Central memory CD8-positive, alpha-beta T cell (primary cell): ENCODE data around the gene AFAP1L1.
"Not testable (repeated sequence)": the region's sequence is repeated elsewhere in the genome, so short reads cannot be mapped to it uniquely, and the experiment has no call there.

Source experiments
- ATAC-seq: fragments of 150-1000 bp; cut with Tn5 transposase; replicated peaks from 2 replicates; pipeline ENCODE4 v1.10.0; 2022; ENCODE audit warnings: mild to moderate bottlenecking, moderate FRiP score, moderate number of reproducible peaks; ENCODE audit not compliant: poor library complexity, severe bottlenecking; ENCODE audit errors: extremely low read depth
- DNase-seq, 2 donors: peaks; one replicate each; pipeline ENCODE4 v3.0.0; 2021; ENCODE audit warnings: low spot score in 2 of 2
- H3K27ac Mint-ChIP-seq: one replicate; pipeline ENCODE4 v1.8.0; 2022; ENCODE audit warnings: low read depth, mild to moderate bottlenecking, moderate library complexity, mixed read lengths
- H3K27me3 Mint-ChIP-seq: one replicate; pipeline ENCODE4 v1.8.0; 2022; ENCODE audit warnings: mixed read lengths
- H3K36me3 Mint-ChIP-seq: one replicate; pipeline ENCODE4 v1.8.0; 2022; ENCODE audit warnings: mild to moderate bottlenecking, moderate library complexity, mixed read lengths; ENCODE audit not compliant: insufficient read depth
- H3K4me1 Mint-ChIP-seq: one replicate; pipeline ENCODE4 v1.8.0; 2022; ENCODE audit warnings: mixed read lengths
- H3K4me3 Mint-ChIP-seq: one replicate; pipeline ENCODE4 v1.8.0; 2022; ENCODE audit warnings: mild to moderate bottlenecking, moderate library complexity, mixed read lengths
- H3K9me3 Mint-ChIP-seq: one replicate; pipeline ENCODE4 v1.8.0; 2022; ENCODE audit warnings: mixed read lengths

The AFAP1L1 gene

DNA sequence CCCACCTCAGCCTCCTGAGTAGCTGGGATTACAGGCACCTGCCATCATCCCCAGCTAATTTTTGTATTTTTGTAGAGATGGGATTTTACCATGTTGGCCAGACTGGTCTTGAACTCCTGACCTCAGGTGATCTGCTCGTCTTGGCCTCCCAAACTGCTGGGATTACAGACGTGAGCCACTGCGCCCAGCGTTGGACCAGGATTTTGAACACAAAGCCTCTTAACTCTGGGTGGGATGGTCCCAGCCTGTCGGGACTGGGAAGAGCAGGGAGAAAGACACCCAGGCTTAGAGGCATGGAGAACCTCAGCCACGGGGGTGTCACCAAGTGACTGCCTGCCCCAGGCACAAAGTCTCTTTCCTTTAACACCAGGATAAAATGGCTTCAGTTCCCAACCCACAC, 119.4 kb downstream of the AFAP1L1 start:
- H3K4me3 Mint-ChIP-seq, ATAC-seq, H3K27me3 Mint-ChIP-seq, H3K36me3 Mint-ChIP-seq, DNase-seq, H3K4me1 Mint-ChIP-seq, H3K9me3 Mint-ChIP-seq, H3K27ac Mint-ChIP-seq: not testable (repeated sequence)
